ENCODE results near the gene CACNA1G.

CACNA1G gene

GRCh38 chr17:50560185-50560824 lies at the start of gene CACNA1G:
Gene CACNA1G (plus strand): TSS chr17:50560715. CDS start chr17:50561460, 745 bp downstream.
- peak; percentile 67 to 70 for DNase-seq (ENCODE audit: low read depth in 2 of 2, low spot score in 1 of 2)

GRCh38 chr17:50511058-50511457 lies 49.5 kb upstream of the CACNA1G start:
- no peak for DNase-seq (ENCODE audit: low read depth in 2 of 2, low spot score in 1 of 2)

GRCh38 chr17:50513495-50513894 lies 47.0 kb upstream of the CACNA1G start:
- DNase-seq (ENCODE audit: low read depth in 2 of 2, low spot score in 1 of 2): no peak

- no peak for DNase-seq (ENCODE audit: low read depth in 2 of 2, low spot score in 1 of 2)
Observed at GRCh38 chr17:50514388-50514787, 46.1 kb upstream of the CACNA1G start.

GRCh38 chr17:50514936-50515702 lies 45.4 kb upstream of the CACNA1G start:
- no peak for DNase-seq (ENCODE audit: low read depth in 2 of 2, low spot score in 1 of 2)

GRCh38 chr17:50517011-50517410 lies 43.5 kb upstream of the CACNA1G start:
- DNase-seq (ENCODE audit: low read depth in 2 of 2, low spot score in 1 of 2): no peak

- no peak for DNase-seq (ENCODE audit: low read depth in 2 of 2, low spot score in 1 of 2)
Observed at GRCh38 chr17:50517504-50518383, 42.8 kb upstream of the CACNA1G start.

GRCh38 chr17:50518384-50519023 lies 42.0 kb upstream of the CACNA1G start:
- DNase-seq (ENCODE audit: low read depth in 2 of 2, low spot score in 1 of 2): no peak

GRCh38 chr17:50519141-50519834 lies 41.2 kb upstream of the CACNA1G start:
- DNase-seq (ENCODE audit: low read depth in 2 of 2, low spot score in 1 of 2): no peak

GRCh38 chr17:50520483-50520882 lies 40.0 kb upstream of the CACNA1G start:
- no peak for DNase-seq (ENCODE audit: low read depth in 2 of 2, low spot score in 1 of 2)

GRCh38 chr17:50521514-50521913 lies 39.0 kb upstream of the CACNA1G start:
- no peak for DNase-seq (ENCODE audit: low read depth in 2 of 2, low spot score in 1 of 2)

- no peak for DNase-seq (ENCODE audit: low read depth in 2 of 2, low spot score in 1 of 2)
Observed at GRCh38 chr17:50522766-50523165, 37.7 kb upstream of the CACNA1G start.

GRCh38 chr17:50523208-50523607 lies 37.3 kb upstream of the CACNA1G start:
- no peak for DNase-seq (ENCODE audit: low read depth in 2 of 2, low spot score in 1 of 2)

GRCh38 chr17:50524838-50525237 lies 35.7 kb upstream of the CACNA1G start:
- DNase-seq (ENCODE audit: low read depth in 2 of 2, low spot score in 1 of 2): no peak

- DNase-seq (ENCODE audit: low read depth in 2 of 2, low spot score in 1 of 2): no peak
Observed at GRCh38 chr17:50527155-50527762, 33.3 kb upstream of the CACNA1G start.

- no peak for DNase-seq (ENCODE audit: low read depth in 2 of 2, low spot score in 1 of 2)
Observed at GRCh38 chr17:50527949-50528474, 32.5 kb upstream of the CACNA1G start.

GRCh38 chr17:50529849-50530248 lies 30.7 kb upstream of the CACNA1G start:
- DNase-seq (ENCODE audit: low read depth in 2 of 2, low spot score in 1 of 2): no peak

- DNase-seq (ENCODE audit: low read depth in 2 of 2, low spot score in 1 of 2): no peak
Observed at GRCh38 chr17:50531428-50532025, 29.0 kb upstream of the CACNA1G start.

- no peak for DNase-seq (ENCODE audit: low read depth in 2 of 2, low spot score in 1 of 2)
Observed at GRCh38 chr17:50532452-50533024, 28.0 kb upstream of the CACNA1G start, which contains the start of gene EPN3. Gene EPN3 (plus strand): TSS chr17:50532735. CDS start chr17:50536557, 3,822 bp downstream.

Measured in stimulated activated CD8-positive, alpha-beta memory T cell treated with anti-CD3 and anti-CD28 coated beads, Interleukin-4, amount 100 ng/mL, for 4 hours (primary cell).